Adrenal gland (tissue), 5 donors: Measurements from ENCODE around the gene KRT38.

Source experiments
- CTCF ChIP-seq, 6 experiments: fragments of 450-650 bp in 4 of 6; fragments of 200-600 bp in 2 of 6; sonication (generic) in 1 of 6; IDR thresholded peaks; 1 replicate in 5 of 6; 2 replicates in 1 of 6; pipeline versions ENCODE4 v1.5.1 to v1.8.0; 2016 to 2021; ENCODE audit warnings: antibody characterized with exemption in 6 of 6, mild to moderate bottlenecking in 2 of 6, moderate library complexity in 1 of 6
- POLR2A ChIP-seq, 2 donors: fragments of 450-650 bp; IDR thresholded peaks; one replicate each; pipeline ENCODE4 v1.6.1; 2017; ENCODE audit warnings: antibody characterized with exemption in 2 of 2, mild to moderate bottlenecking in 2 of 2, moderate library complexity in 1 of 2
- donor health status: DM: no; HTN: no; CAD: no.

- TF ChIP-seq CTCF (IDR thresholded peaks at IDR 0.05) (no peak), POLR2A (IDR thresholded peaks at IDR 0.05) (no peak)
These were observed 21.9 kb upstream of the KRT38 start for GRCh38 chr17:41462705-41463104.
